Psoas muscle (tissue), 8 donors: ENCODE results near the gene SIN3A. TPM values are rescaled to one million over a fixed set of nuclear protein-coding genes. Genes with fewer than 3 reads are reported as not detected.

Experiments used
- ATAC-seq, 4 donors: fragments of 200-7000 bp; cut with Tn5 transposase; one replicate each; pipeline ENCODE4 v1.9.1; 2020; ENCODE audit warnings: moderate library complexity in 3 of 4, mild to moderate bottlenecking in 2 of 4
- DNase-seq, 2 donors: peaks; one replicate each; pipeline ENCODE4 v3.0.0-alpha.2; 2020
- H3K27ac ChIP-seq: fragments of 200-600 bp; one replicate; pipeline ENCODE4 v1.8.0; 2022
- H3K27me3 ChIP-seq, 3 donors: fragments of 200-600 bp in 1 of 3; one replicate each; pipeline versions ENCODE4 v1.6.1 to v1.8.0; 2013 to 2022; ENCODE audit warnings: low read length in 2 of 3, mild to moderate bottlenecking in 2 of 3, moderate library complexity in 1 of 3; ENCODE audit not compliant: insufficient read depth in 3 of 3
- H3K36me3 ChIP-seq, 2 donors: fragments of 200-600 bp in 1 of 2; one replicate each; pipeline versions ENCODE4 v1.6.1 to v1.8.0; 2013 to 2022; ENCODE audit warnings: low read depth in 1 of 2, mild to moderate bottlenecking in 1 of 2, moderate library complexity in 1 of 2; ENCODE audit not compliant: insufficient read depth in 1 of 2
- H3K4me1 ChIP-seq: fragments of 200-600 bp; one replicate; pipeline ENCODE4 v1.8.0; 2022
- H3K4me3 ChIP-seq: fragments of 200-600 bp; one replicate; pipeline ENCODE4 v1.8.0; 2022; ENCODE audit warnings: mild to moderate bottlenecking
- H3K9me3 ChIP-seq: fragments of 200-600 bp; one replicate; pipeline ENCODE4 v1.8.0; 2022
- WGBS, 3 donors: extraction: QIAGEN DNeasy Blood & Tissue Kit; methylation state at CpG; one replicate each; pipeline versions ENCODE4 v1.1.6 to v1.1.7; 2013; 5-methylcytosine and 5-hydroxymethylcytosine counted together
- intact Hi-C, 2 donors: fragments of 100-400 bp; cut with DNase I; formaldehyde crosslinking; loops; one replicate each; pipeline versions ENCODE4 v1.11.0 to v1.14.2; 2022
- polyA plus RNA-seq, 3 donors: library from polyadenylated mRNA; stranded (reverse); fragments of 200-250 nt; gene quantifications; one replicate each; pipeline ENCODE4 v1.2.3, GENCODE V29; 2013
- total RNA-seq, 4 donors: library from RNA; stranded (reverse); fragmentation: NEBNext Ultra II Directional in 2 of 4; extraction: Animal tissue kit (Norgen Biotek cat#: 25700) in 2 of 4; gene quantifications; one replicate each; pipeline versions ENCODE4 v1.2.1 to v1.2.4, GENCODE V29; 2021 to 2023
- TF ChIP-seq, protein P1 (sequence below): fragments of 200-600 bp; IDR thresholded peaks from one replicate; pipeline ENCODE4 v1.8.0; 2022; ENCODE audit warnings: antibody characterized with exemption
- donor health status: healthy with polysubstance abuse.
- donor health status: DM: no; HTN: no; CAD: no; lungs with moderate emphysema.
- donor health status: Bipolar disorder and iron deficiency.
- donor health status: healthy.
- donor health status: DM: yes; HTN: yes; CAD: no.
- donor health status: DM: no; HTN: no; CAD: no.
- donor health status: DM: no; HTN: no; CAD: no.
- donor health status: DM: yes; HTN: yes; CAD: no.

The SIN3A gene
- total and polyA plus RNA-seq, 7 donors, result 7.2 to 35.5 (median 21.7) TPM

- Histone ChIP-seq H3K4me1 (peaks cover 15% of the 10 kb centered on the region), H3K9me3 (no peaks in the 10 kb centered on the region), H3K27ac (peak overlapping the region; percentile 99), H3K36me3 (no peaks in the 10 kb centered on the region), H3K27me3 (no peaks in the 10 kb centered on the region), H3K4me3 (peak overlapping the region; percentile 96)
- DNase-seq (peak; percentile 98 to 99), ATAC-seq (peak; percentile 65 to 74 (median 70))
- TF ChIP-seq, protein P1, sequence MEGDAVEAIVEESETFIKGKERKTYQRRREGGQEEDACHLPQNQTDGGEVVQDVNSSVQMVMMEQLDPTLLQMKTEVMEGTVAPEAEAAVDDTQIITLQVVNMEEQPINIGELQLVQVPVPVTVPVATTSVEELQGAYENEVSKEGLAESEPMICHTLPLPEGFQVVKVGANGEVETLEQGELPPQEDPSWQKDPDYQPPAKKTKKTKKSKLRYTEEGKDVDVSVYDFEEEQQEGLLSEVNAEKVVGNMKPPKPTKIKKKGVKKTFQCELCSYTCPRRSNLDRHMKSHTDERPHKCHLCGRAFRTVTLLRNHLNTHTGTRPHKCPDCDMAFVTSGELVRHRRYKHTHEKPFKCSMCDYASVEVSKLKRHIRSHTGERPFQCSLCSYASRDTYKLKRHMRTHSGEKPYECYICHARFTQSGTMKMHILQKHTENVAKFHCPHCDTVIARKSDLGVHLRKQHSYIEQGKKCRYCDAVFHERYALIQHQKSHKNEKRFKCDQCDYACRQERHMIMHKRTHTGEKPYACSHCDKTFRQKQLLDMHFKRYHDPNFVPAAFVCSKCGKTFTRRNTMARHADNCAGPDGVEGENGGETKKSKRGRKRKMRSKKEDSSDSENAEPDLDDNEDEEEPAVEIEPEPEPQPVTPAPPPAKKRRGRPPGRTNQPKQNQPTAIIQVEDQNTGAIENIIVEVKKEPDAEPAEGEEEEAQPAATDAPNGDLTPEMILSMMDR, result no peak
- WGBS, 3 donors, result 0% methylated on average over 43 to 57 of the region's 57 CpGs
- intact Hi-C loops, result loop anchor here in 1 of 2 donors (2.0 kb wide), 1 partner anchor 125 kb away; the partner anchor contains the start of gene PTPN9
These were observed 2.4 kb upstream of the SIN3A start for GRCh38 chr15:75453703-75454470.

DNA sequence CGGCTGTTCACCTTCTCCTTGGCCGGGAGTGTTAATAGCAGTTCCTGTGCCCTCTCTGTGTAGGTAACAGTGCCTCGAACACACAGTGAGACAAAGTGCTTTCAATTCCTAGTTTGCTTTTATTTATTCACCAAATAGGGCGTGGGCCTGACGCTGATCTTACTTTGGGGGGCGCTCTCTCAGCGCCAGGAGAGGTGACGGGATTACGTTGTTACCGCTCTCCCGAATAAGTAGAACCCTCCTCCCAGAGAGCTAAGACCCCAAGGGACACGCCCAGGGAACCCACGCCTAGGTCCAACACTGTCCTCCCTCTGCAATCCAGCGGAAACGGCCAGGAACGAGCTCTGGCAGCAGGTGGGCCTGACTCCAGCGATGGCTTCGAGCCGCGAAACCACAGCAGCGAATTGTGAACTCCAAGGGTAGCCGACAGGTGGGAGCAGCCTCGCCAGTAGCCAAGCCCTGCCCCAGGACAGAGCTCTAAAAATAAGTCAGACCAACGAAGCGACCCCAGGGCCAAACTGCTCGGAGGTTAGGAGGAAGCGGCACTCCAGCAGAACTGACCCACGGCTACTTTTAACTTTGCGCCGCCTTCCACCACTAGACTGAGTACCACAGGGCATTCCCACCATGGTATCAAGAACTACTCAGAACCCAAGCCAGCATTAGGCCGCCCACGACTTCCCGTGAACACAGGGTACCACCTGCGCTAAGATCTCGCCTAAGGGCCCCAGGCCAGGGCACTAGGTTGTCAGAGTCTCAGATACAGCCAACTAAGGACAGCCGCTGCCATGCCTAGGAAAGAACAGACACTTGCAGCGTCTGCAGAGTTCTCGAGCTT lies 1.6 kb upstream of the SIN3A start:
- Histone ChIP-seq H3K4me1 (peaks cover 16% of the 10 kb centered on the region), H3K9me3 (no peaks in the 10 kb centered on the region), H3K27ac (peak overlapping the region; percentile 99), H3K4me3 (peak overlapping the region; percentile 96), H3K27me3 (no peaks in the 10 kb centered on the region), H3K36me3 (no peaks in the 10 kb centered on the region)
- intact Hi-C loops, result no loop called here
- ATAC-seq (peak; percentile 2 to 24 (median 8)), DNase-seq (peak; percentile 73 to 84)
- TF ChIP-seq, protein P1, result no peak
- WGBS, 3 donors, result 1% methylated on average over 38 of the region's 38 CpGs

DNA sequence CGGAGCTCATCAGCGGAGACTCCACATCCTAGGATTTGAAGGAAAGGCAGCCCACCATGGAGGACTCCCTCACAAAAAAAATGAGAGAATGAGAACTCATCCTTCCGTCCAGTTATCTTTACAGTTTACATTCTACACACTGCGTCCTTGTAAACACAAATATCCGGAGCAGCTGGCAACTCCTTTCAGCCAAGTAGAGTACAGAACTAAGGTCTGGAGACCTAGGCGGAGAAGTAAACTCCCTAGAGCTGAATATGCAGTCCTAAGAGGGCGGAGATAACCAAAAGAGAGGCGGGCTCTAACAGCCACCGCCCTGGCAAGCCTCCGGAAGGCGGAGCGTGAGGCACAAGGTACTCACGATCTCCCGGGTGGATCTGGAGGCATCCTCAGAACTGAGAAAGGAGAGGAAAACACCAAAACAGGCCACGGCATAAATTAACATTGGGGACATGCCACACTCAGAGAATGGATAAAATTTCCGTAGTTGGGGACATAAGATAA lies 924 bp upstream of the SIN3A start:
- peaks cover 0 to 5% of the 10 kb centered on the region in 2 donors for H3K36me3 ChIP-seq
- H3K9me3 ChIP-seq, result no peaks in the 10 kb centered on the region
- peak overlapping the region; percentile 99 for H3K27ac ChIP-seq
- intact Hi-C loops, result no loop called here
- ATAC-seq, result peak; percentile 16 to 44 (median 26)
- H3K4me1 ChIP-seq, result peaks cover 19% of the 10 kb centered on the region
- TF ChIP-seq, protein P1, result no peak
- H3K27me3 ChIP-seq, result no peaks in the 10 kb centered on the region
- 0% methylated on average over 16 of the region's 16 CpGs for WGBS, 3 donors
- peak overlapping the region; percentile 96 for H3K4me3 ChIP-seq
- DNase-seq, result peak; percentile 87 to 91

- intact Hi-C loops, result loop anchor here (2.0 kb wide), 1 partner anchor 82 kb away; the partner anchor contains the start of gene MAN2C1 (in 2 of the 2)
- H3K4me1 ChIP-seq, result peaks cover 27% of the 10 kb centered on the region
These were observed 252 bp downstream of the SIN3A start for GRCh38 chr15:75451202-75451673.

More at GRCh38 chr15:75451202-75451673, 252 bp downstream of the SIN3A start:
- Histone ChIP-seq H3K4me3 (peak overlapping the region; percentile 96), H3K9me3 (no peaks in the 10 kb centered on the region), H3K27ac (peak overlapping the region; percentile 99), H3K27me3 (no peaks in the 10 kb centered on the region), H3K36me3 (peaks cover 0 to 8% of the 10 kb centered on the region in 2 donors)
- TF ChIP-seq, protein P1, result no peak
- ATAC-seq, result no peak
- DNase-seq, result no peak
- WGBS, 3 donors, result 0 to 2% (median 1%) methylated on average over 26 to 44 of the region's 45 CpGs
